SU-DHL-6 (cell line): ENCODE measurements around the gene EVL.

Source experiments
- CTCF ChIP-seq: fragments of 200-600 bp; sonication (generic); IDR thresholded peaks from one replicate; pipeline ENCODE4 v1.5.1; 2017; ENCODE audit warnings: antibody characterized with exemption, mild to moderate bottlenecking, low read length, moderate library complexity; ENCODE audit not compliant: insufficient read depth, poor library complexity, severe bottlenecking
- EZH2phosphoT487 ChIP-seq: fragments of 200-600 bp; sonication (generic), shearing (Covaris generic); conservative IDR thresholded peaks from 2 replicates; pipeline ENCODE4 v1.6.1; 2018; ENCODE audit warnings: mild to moderate bottlenecking, antibody characterized with exemption, low read length, moderate library complexity, mixed read lengths

GRCh38 chr14:100031506-100032281 lies 33.5 kb upstream of the EVL start:
- TF ChIP-seq CTCF: no peak
- no peak for TF ChIP-seq EZH2phosphoT487
